HUDEP-2 (cell line): Measurements from ENCODE around the gene HIGD1C.
"Not testable (repeated sequence)": the region's sequence is repeated elsewhere in the genome, so short reads cannot be mapped to it uniquely, and the experiment has no call there.

Experiments
- DNase-seq, 76 experiments: peaks; one replicate each; lab custom pipeline; 2025; ENCODE audit not compliant: unreplicated experiment in 76 of 76; lab: John Stamatoyannopoulos, UW

HIGD1C gene

GRCh38 chr12:50952510-50952909 is at the start of gene HIGD1C:
HIGD1C (plus strand) TSS chr12:50952544; CDS start chr12:50953999, 1,455 bp downstream.
- DNase-seq, result no peak

- not testable (repeated sequence) for DNase-seq
Measured at GRCh38 chr12:50908479-50908878, 43.9 kb upstream of the HIGD1C start.

GRCh38 chr12:50912361-50912760 is 40.0 kb upstream of the HIGD1C start:
- not testable (repeated sequence) for DNase-seq

- no peak for DNase-seq
Measured at GRCh38 chr12:50913224-50913623, 39.1 kb upstream of the HIGD1C start.

- no peak for DNase-seq
Measured at GRCh38 chr12:50914872-50915484, 37.4 kb upstream of the HIGD1C start.

GRCh38 chr12:50916292-50916691 is 36.1 kb upstream of the HIGD1C start:
- no peak for DNase-seq

GRCh38 chr12:50918584-50919316 is 33.6 kb upstream of the HIGD1C start:
- peak in 1 of 76 experiments; percentile 4 for DNase-seq

- no peak for DNase-seq
Measured at GRCh38 chr12:50922820-50923219, 29.5 kb upstream of the HIGD1C start.

GRCh38 chr12:50923361-50924130 is 28.8 kb upstream of the HIGD1C start:
- peak in 11 of 76 experiments; percentile 10 to 48 (median 22) for DNase-seq

- peak in 6 of 76 experiments; percentile 36 to 74 (median 54) for DNase-seq
Measured at GRCh38 chr12:50924131-50924438, 28.3 kb upstream of the HIGD1C start.

GRCh38 chr12:50924439-50925341 is 27.7 kb upstream of the HIGD1C start:
- DNase-seq, result peak in 74 of 76 experiments; percentile 61 to 98 (median 87)

- peak in 8 of 76 experiments; percentile 7 to 52 (median 29) for DNase-seq
Measured at GRCh38 chr12:50925342-50925651, 27.0 kb upstream of the HIGD1C start.

- DNase-seq, result peak in 1 of 76 experiments; percentile 18
Measured at GRCh38 chr12:50925920-50926319, 26.4 kb upstream of the HIGD1C start.

GRCh38 chr12:50926415-50926814 is 25.9 kb upstream of the HIGD1C start:
- DNase-seq, result no peak

- DNase-seq, result peak in 47 of 76 experiments; percentile 5 to 62 (median 29)
Measured at GRCh38 chr12:50926932-50927331, 25.4 kb upstream of the HIGD1C start.

GRCh38 chr12:50927356-50927755 is 25.0 kb upstream of the HIGD1C start:
- no peak for DNase-seq

- no peak for DNase-seq
Measured at GRCh38 chr12:50927766-50928224, 24.5 kb upstream of the HIGD1C start.

GRCh38 chr12:50928392-50928791 is 24.0 kb upstream of the HIGD1C start:
- DNase-seq, result peak in 1 of 76 experiments; percentile 6

GRCh38 chr12:50929831-50930230 is 22.5 kb upstream of the HIGD1C start:
- DNase-seq, result no peak

- DNase-seq, result not testable (repeated sequence)
Measured at GRCh38 chr12:50930477-50930876, 21.9 kb upstream of the HIGD1C start.
